HEK293 (cell line): Measurements from ENCODE around the gene EOGT.

Experiments
- CTCF ChIP-seq: fragments of 450-650 bp; formaldehyde crosslinking; IDR thresholded peaks from 2 replicates; pipeline ENCODE4 v1.5.1; 2016; ENCODE audit warnings: missing biosample characterization, missing genetic modification characterization
- ZNF26 ChIP-seq: fragments of 450-650 bp; formaldehyde crosslinking; IDR thresholded peaks from 2 replicates; pipeline ENCODE4 v1.5.1; 2016; ENCODE audit warnings: missing biosample characterization, missing genetic modification characterization
- ZNF274 ChIP-seq, 2 experiments: fragments of 200-500 bp in 1 of 2; fragments of 450-650 bp in 1 of 2; sonication (Bioruptor generic) in 1 of 2; formaldehyde crosslinking in 1 of 2; IDR thresholded peaks; 2 replicates each; pipeline versions ENCODE4 v1.5.1 to v1.6.1; 2014 to 2016; ENCODE audit warnings: borderline replicate concordance in 1 of 2, inconsistent platforms in 1 of 2, low read length in 1 of 2, missing biosample characterization in 1 of 2, missing genetic modification characterization in 1 of 2
- ZNF391 ChIP-seq: fragments of 450-650 bp; formaldehyde crosslinking; IDR thresholded peaks from 2 replicates; pipeline ENCODE4 v1.5.1; 2016; ENCODE audit warnings: low read depth, missing biosample characterization, missing genetic modification characterization, borderline replicate concordance

GRCh38 chr3:69032142-69032541, 18.7 kb upstream of the EOGT start:
- TF ChIP-seq ZNF26 (tag by site-specific recombination) (no peak), CTCF (tag by site-specific recombination) (no peak), ZNF391 (no peak), ZNF274 (IDR thresholded peaks at IDR 0.05; ENCODE audit: low read length) (no peak), ZNF274 (tag by site-specific recombination; IDR thresholded peaks at IDR 0.05; ENCODE audit: borderline replicate concordance) (no peak)
